PC-3 (cell line): ENCODE data around the gene CAMTA2.

Source experiments
- CTCF ChIP-seq: fragments of 300-600 bp; sonication (generic); conservative IDR thresholded peaks from 2 replicates; pipeline ENCODE4 v1.5.1; 2017; ENCODE audit warnings: antibody characterized with exemption, low read depth, mild to moderate bottlenecking, low read length
- EZH2 ChIP-seq: fragments of 300-600 bp; sonication (generic); IDR thresholded peaks from one replicate; pipeline ENCODE4 v1.6.1; 2017; ENCODE audit warnings: antibody characterized with exemption, mild to moderate bottlenecking, low read length; ENCODE audit not compliant: unreplicated experiment

GRCh38 chr17:4938688-4939545, 48.6 kb downstream of the CAMTA2 start:
- TF ChIP-seq EZH2 (no peak), CTCF (no peak)
